Transverse colon (tissue), 4 donors: Measurements from ENCODE around the gene TNRC6A. TPM values are rescaled to one million over a fixed set of nuclear protein-coding genes. Genes with fewer than 3 reads are reported as not detected.

Experiments
- DNase-seq: peaks from one replicate; pipeline ENCODE4 v3.0.0-alpha.2; 2019
- H3K27ac ChIP-seq, 4 donors: fragments of 200-600 bp; sonication (generic); 2 replicates each; pipeline ENCODE4 v1.5.1; 2016 to 2018; ENCODE audit warnings: inconsistent platforms in 4 of 4
- H3K27me3 ChIP-seq: fragments of 200-600 bp; sonication (generic); 2 replicates; pipeline ENCODE4 v1.5.1; 2017; ENCODE audit warnings: inconsistent platforms
- H3K36me3 ChIP-seq, 4 donors: fragments of 200-600 bp; sonication (generic); 2 replicates each; pipeline ENCODE4 v1.5.1; 2017 to 2019; ENCODE audit warnings: inconsistent platforms in 4 of 4
- H3K4me1 ChIP-seq, 4 donors: fragments of 200-600 bp; sonication (generic); 2 replicates each; pipeline ENCODE4 v1.5.1; 2017 to 2020; ENCODE audit warnings: inconsistent platforms in 4 of 4
- H3K4me3 ChIP-seq, 4 donors: fragments of 200-600 bp; sonication (generic); 1 replicate in 1 of 4; 2 replicates in 3 of 4; pipeline versions ENCODE4 v1.5.1 to v1.6.1; 2017 to 2019; ENCODE audit warnings: inconsistent platforms in 4 of 4
- H3K9me3 ChIP-seq, 2 donors: fragments of 200-600 bp; sonication (generic); 2 replicates each; pipeline ENCODE4 v1.5.1; 2017 to 2019; ENCODE audit warnings: inconsistent platforms in 2 of 2
- CTCF ChIP-seq, 5 experiments: fragments of 200-600 bp in 3 of 5; fragments of 450-650 bp in 2 of 5; sonication (generic) in 3 of 5; IDR thresholded peaks; 1 replicate in 2 of 5; 2 replicates in 3 of 5; pipeline ENCODE4 v1.5.1; 2016 to 2017; ENCODE audit warnings: antibody characterized with exemption in 5 of 5, inconsistent platforms in 3 of 5, mild to moderate bottlenecking in 2 of 5, moderate library complexity in 1 of 5
- EP300 ChIP-seq: sonication (generic); formaldehyde crosslinking; IDR thresholded peaks from one replicate; pipeline ENCODE4 v1.6.1; 2017; ENCODE audit warnings: antibody characterized with exemption, low read depth
- POLR2A ChIP-seq: fragments of 450-650 bp; IDR thresholded peaks from one replicate; pipeline ENCODE4 v1.6.1; 2016; ENCODE audit warnings: antibody characterized with exemption, mild to moderate bottlenecking, moderate library complexity
- POLR2AphosphoS5 ChIP-seq, 3 donors: sonication (generic); formaldehyde crosslinking; IDR thresholded peaks; one replicate each; pipeline ENCODE4 v1.6.1; 2016; ENCODE audit warnings: antibody characterized with exemption in 3 of 3
- WGBS, 2 donors: methylation state at CpG; one replicate each; pipeline ENCODE4 v1.1.5; 2018; ENCODE audit warnings: low coverage in 1 of 2; 5-methylcytosine and 5-hydroxymethylcytosine counted together
- in situ Hi-C, 4 donors: fragments of 200-750 bp; cut with MboI; loops; one replicate each; pipeline versions ENCODE4 v1.15.0 to v1.15.1; 2017; ENCODE audit warnings: low sequenced_read_pairs in 3 of 4, low pct_ligation_motif_present in 1 of 4, low pct_unique_long_range_greater_than_20kb in 1 of 4
- intact Hi-C: fragments of 100-400 bp; cut with DNase I; formaldehyde crosslinking; loops from one replicate; pipeline ENCODE4 v1.15.1; 2023; ENCODE audit warnings: low total_unique reads
- total RNA-seq, 4 donors: library from RNA; depleted of rRNA; stranded (reverse); fragments of >200 nt; gene quantifications; one replicate each; pipeline ENCODE4 v1.1.0, GENCODE V29; 2016

TNRC6A gene
- total RNA-seq, 4 donors from 2014 or later = 48.2 to 77.2 (median 54.8) TPM

GRCh38 chr16:24778671-24779070 is 49.2 kb downstream of the TNRC6A start:
- Histone ChIP-seq H3K4me3 (no peak overlapping the region), H3K9me3 (no peaks in the 10 kb centered on the region), H3K27me3 (no peaks in the 10 kb centered on the region), H3K27ac (peak overlapping the region in 1 of 4 donors; percentile 12), H3K4me1 (peaks cover 12 to 34% (median 24%) of the 10 kb centered on the region in 4 donors), H3K36me3 (peaks cover 0 to 40% (median 12%) of the 10 kb centered on the region in 4 donors)
- in situ Hi-C loops = loop anchor here in 1 of 4 donors (25.0 kb wide), 1 partner anchor 191 kb away; no protein-coding TSS in a partner anchor
- DNase-seq = no peak
- WGBS, 2 donors = 87 to 100% methylated on average over 1 of the region's 1 CpG
- intact Hi-C loops = no loop called here
- TF ChIP-seq POLR2AphosphoS5 (IDR thresholded peaks at IDR 0.05) (no peak), CTCF (IDR thresholded peaks at IDR 0.05) (no peak), POLR2A (no peak), EP300 (no peak)

- Histone ChIP-seq H3K9me3 (no peaks in the 10 kb centered on the region), H3K27me3 (no peaks in the 10 kb centered on the region), H3K27ac (no peak overlapping the region), H3K4me1 (peaks cover 0 to 18% (median 9%) of the 10 kb centered on the region in 4 donors), H3K4me3 (no peak overlapping the region), H3K36me3 (peaks cover 0 to 42% (median 12%) of the 10 kb centered on the region in 4 donors)
- DNase-seq = no peak
- 93 to 100% methylated on average over 1 to 2 of the region's 2 CpGs for WGBS, 2 donors
- TF ChIP-seq POLR2AphosphoS5 (IDR thresholded peaks at IDR 0.05) (no peak), EP300 (no peak), POLR2A (no peak), CTCF (IDR thresholded peaks at IDR 0.05) (no peak)
- in situ Hi-C loops (loop anchor here in 1 of 4 donors (25.0 kb wide), 1 partner anchor 194 kb away; no protein-coding TSS in a partner anchor), intact Hi-C loops (no loop called here)
Measured at GRCh38 chr16:24781256-24781655, 51.8 kb downstream of the TNRC6A start.

- Histone ChIP-seq H3K36me3 (peaks cover 0 to 45% (median 6%) of the 10 kb centered on the region in 4 donors), H3K4me3 (no peak overlapping the region), H3K27me3 (no peaks in the 10 kb centered on the region), H3K4me1 (peaks cover 0 to 9% (median 0%) of the 10 kb centered on the region in 4 donors), H3K27ac (no peak overlapping the region), H3K9me3 (no peaks in the 10 kb centered on the region)
- in situ Hi-C loops = loop anchor here in 1 of 4 donors (25.0 kb wide), 1 partner anchor 197 kb away; no protein-coding TSS in a partner anchor
- TF ChIP-seq EP300 (no peak), CTCF (IDR thresholded peaks at IDR 0.05) (no peak), POLR2AphosphoS5 (IDR thresholded peaks at IDR 0.05) (no peak), POLR2A (no peak)
- DNase-seq = no peak
- 91% methylated on average over 3 of the region's 3 CpGs; no CpG with 5 or more reads in 1 of the 2 donors for WGBS, 2 donors
- intact Hi-C loops = no loop called here
Measured at GRCh38 chr16:24784121-24784520, 54.7 kb downstream of the TNRC6A start.

DNA sequence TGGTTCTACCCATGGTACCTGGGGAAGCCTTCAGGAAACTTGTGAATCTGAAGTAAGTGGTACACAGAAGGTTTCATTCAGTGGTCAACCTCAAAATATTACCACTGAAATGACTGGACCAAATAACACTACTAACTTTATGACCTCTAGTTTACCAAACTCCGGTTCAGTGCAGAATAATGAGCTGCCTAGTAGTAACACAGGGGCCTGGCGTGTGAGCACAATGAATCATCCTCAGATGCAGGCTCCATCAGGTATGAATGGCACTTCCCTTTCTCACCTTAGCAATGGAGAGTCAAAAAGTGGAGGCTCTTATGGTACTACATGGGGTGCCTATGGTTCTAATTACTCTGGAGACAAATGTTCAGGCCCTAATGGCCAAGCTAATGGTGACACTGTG is 60.4 kb downstream of the TNRC6A start:
- H3K27me3 ChIP-seq = no peaks in the 10 kb centered on the region
- H3K36me3 ChIP-seq = peaks cover 0 to 50% (median 24%) of the 10 kb centered on the region in 4 donors
- H3K27ac ChIP-seq = no peak overlapping the region
- H3K9me3 ChIP-seq = no peaks in the 10 kb centered on the region
- no peak for TF ChIP-seq CTCF (IDR thresholded peaks at IDR 0.05)
- no peak for TF ChIP-seq POLR2AphosphoS5 (IDR thresholded peaks at IDR 0.05)
- no peak for TF ChIP-seq POLR2A
- no peak for TF ChIP-seq EP300
- DNase-seq = no peak
- intact Hi-C loops = loop anchor here (10.0 kb wide), 1 partner anchor 205 kb away; no protein-coding TSS in a partner anchor
- 60 to 79% methylated on average over 1 to 2 of the region's 2 CpGs for WGBS, 2 donors
- in situ Hi-C loops = loop anchor here in 1 of 4 donors (25.0 kb wide), 1 partner anchor 203 kb away; no protein-coding TSS in a partner anchor
- H3K4me3 ChIP-seq = no peak overlapping the region
- peaks cover 0 to 9% (median 0%) of the 10 kb centered on the region in 4 donors for H3K4me1 ChIP-seq
